ENCODE measurements around the gene PTCD2. TPM values are rescaled to one million over a fixed set of nuclear protein-coding genes. Genes with fewer than 3 reads are reported as not detected.

Gene PTCD2
- total RNA-seq, 3 donors from 2014 or later: 11.6 to 14.1 (median 13.3) TPM

DNA sequence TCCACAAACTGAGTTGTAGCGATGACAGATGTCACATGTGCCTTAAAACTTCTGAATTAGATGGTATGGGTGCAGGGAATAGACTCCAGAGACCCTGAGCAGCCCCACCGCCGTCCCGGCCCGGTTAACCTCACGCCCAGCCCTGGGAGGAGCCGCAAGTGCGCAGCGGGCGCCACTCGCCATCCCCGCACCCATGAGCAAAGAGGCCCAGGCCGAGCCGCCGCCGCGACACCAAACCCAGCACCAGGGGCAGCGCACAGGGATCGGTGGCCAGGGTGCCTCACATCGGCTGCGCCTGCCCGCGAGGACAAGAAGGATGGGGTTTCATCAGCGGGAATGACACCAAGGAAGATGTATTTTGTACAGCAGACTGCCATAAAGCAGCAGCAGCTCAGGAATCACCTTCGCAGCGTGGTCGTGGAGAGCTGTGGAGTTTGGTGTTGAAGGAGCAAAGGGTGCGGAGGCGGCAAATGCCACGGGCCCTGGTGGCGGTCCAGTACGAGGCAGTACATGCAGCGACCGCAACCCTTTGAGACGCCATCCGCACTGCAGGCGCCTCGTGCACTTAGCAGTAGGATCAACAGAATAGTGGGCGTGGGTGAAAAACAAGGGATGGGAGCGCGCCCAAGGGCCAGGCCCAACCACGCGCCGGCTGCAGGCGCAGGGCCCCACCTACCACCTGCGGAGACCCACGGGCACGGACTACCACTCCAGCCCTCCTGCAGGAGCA is 97.3 kb downstream of the PTCD2 start:
- ATAC-seq (peak in 1 of 2 donors; percentile 14), DNase-seq (no peak)
- H3K4me1 Mint-ChIP-seq (ENCODE audit: low read depth): no peaks in the 10 kb centered on the region
- H3K27me3 Mint-ChIP-seq (ENCODE audit: low read depth): peaks cover under 1% of the 10 kb centered on the region
- no peaks in the 10 kb centered on the region for H3K36me3 Mint-ChIP-seq (ENCODE audit: insufficient read depth)
- no peaks in the 10 kb centered on the region for H3K9me3 Mint-ChIP-seq
- no peak overlapping the region for H3K4me3 Mint-ChIP-seq

Other genes with a start within 250 kb of the PTCD2 start
- gene MAP1B, start 212.9 kb upstream of the PTCD2 start, total RNA-seq: under 1 TPM; 0.16 to 0.41 (median 0.25) TPM
- gene MRPS27, start 133 bp upstream of the PTCD2 start, total RNA-seq: 100 to 1,000 TPM in 1 of 3 donors, 10 to 100 TPM in 2; 83.4 to 107 (median 88.1) TPM
- not detected for gene ZNF366, start 187.0 kb downstream of the PTCD2 start, total RNA-seq